ENCODE measurements around the gene STXBP5.
A peak's percentile ranks its signal among the peaks of the same experiment; 100 is the strongest.

The STXBP5 gene

GRCh38 chr6:147299035-147299434, 94.8 kb downstream of the STXBP5 start:
- Mint-ChIP-seq H3K27ac (peak overlapping the region; percentile 37), H3K9me3 (peaks cover 50% of the 10 kb centered on the region)

GRCh38 chr6:147301070-147301469, 96.9 kb downstream of the STXBP5 start:
- no peak overlapping the region for H3K27ac Mint-ChIP-seq
- peaks cover 44% of the 10 kb centered on the region for H3K9me3 Mint-ChIP-seq
- no peak for ATAC-seq
- no peak overlapping the region for H3K4me3 Mint-ChIP-seq
- H3K4me1 Mint-ChIP-seq: peaks cover 19% of the 10 kb centered on the region
- H3K36me3 Mint-ChIP-seq (ENCODE audit: low read depth): peaks cover 78% of the 10 kb centered on the region
- H3K27me3 Mint-ChIP-seq: no peaks in the 10 kb centered on the region
- DNase-seq: no peak

More at GRCh38 chr6:147299035-147299434, 94.8 kb downstream of the STXBP5 start:
- H3K36me3 Mint-ChIP-seq (ENCODE audit: low read depth): peaks cover 81% of the 10 kb centered on the region
- ATAC-seq (no peak), DNase-seq (no peak)
- H3K4me1 Mint-ChIP-seq: peaks cover 19% of the 10 kb centered on the region
- no peaks in the 10 kb centered on the region for H3K27me3 Mint-ChIP-seq
- no peak overlapping the region for H3K4me3 Mint-ChIP-seq

GRCh38 chr6:147304016-147304415, 99.8 kb downstream of the STXBP5 start:
- H3K4me3 Mint-ChIP-seq: no peak overlapping the region
- DNase-seq (no peak), ATAC-seq (no peak)
- no peak overlapping the region for H3K27ac Mint-ChIP-seq
- H3K27me3 Mint-ChIP-seq: no peaks in the 10 kb centered on the region
- peaks cover 1% of the 10 kb centered on the region for H3K4me1 Mint-ChIP-seq
- H3K36me3 Mint-ChIP-seq (ENCODE audit: low read depth): peaks cover 56% of the 10 kb centered on the region
- H3K9me3 Mint-ChIP-seq: peaks cover 19% of the 10 kb centered on the region

GRCh38 chr6:147310521-147310920, 106.3 kb downstream of the STXBP5 start:
- Mint-ChIP-seq H3K36me3 (ENCODE audit: low read depth) (peaks cover 28% of the 10 kb centered on the region), H3K4me3 (no peak overlapping the region)

GRCh38 chr6:147311218-147311617, 107.0 kb downstream of the STXBP5 start:
- H3K36me3 Mint-ChIP-seq (ENCODE audit: low read depth): peaks cover 28% of the 10 kb centered on the region
- no peaks in the 10 kb centered on the region for H3K4me1 Mint-ChIP-seq
- no peak for DNase-seq
- no peaks in the 10 kb centered on the region for H3K27me3 Mint-ChIP-seq
- H3K4me3 Mint-ChIP-seq: no peak overlapping the region
- no peak for ATAC-seq
- no peaks in the 10 kb centered on the region for H3K9me3 Mint-ChIP-seq
- no peak overlapping the region for H3K27ac Mint-ChIP-seq

More at GRCh38 chr6:147310521-147310920, 106.3 kb downstream of the STXBP5 start:
- Mint-ChIP-seq H3K4me1 (no peaks in the 10 kb centered on the region), H3K9me3 (no peaks in the 10 kb centered on the region), H3K27ac (no peak overlapping the region), H3K27me3 (no peaks in the 10 kb centered on the region)
- ATAC-seq (no peak), DNase-seq (no peak)

GRCh38 chr6:147321260-147321659, 117.0 kb downstream of the STXBP5 start:
- ATAC-seq (no peak), DNase-seq (no peak)
- H3K4me3 Mint-ChIP-seq: no peak overlapping the region
- no peaks in the 10 kb centered on the region for H3K9me3 Mint-ChIP-seq
- H3K36me3 Mint-ChIP-seq (ENCODE audit: low read depth): peaks cover 26% of the 10 kb centered on the region
- H3K27ac Mint-ChIP-seq: no peak overlapping the region
- peaks cover 25% of the 10 kb centered on the region for H3K4me1 Mint-ChIP-seq
- no peaks in the 10 kb centered on the region for H3K27me3 Mint-ChIP-seq

GRCh38 chr6:147322299-147323162, 118.3 kb downstream of the STXBP5 start:
- Mint-ChIP-seq H3K36me3 (ENCODE audit: low read depth) (peaks cover 32% of the 10 kb centered on the region), H3K27me3 (no peaks in the 10 kb centered on the region), H3K4me1 (peaks cover 25% of the 10 kb centered on the region), H3K9me3 (no peaks in the 10 kb centered on the region), H3K4me3 (peak overlapping the region; percentile 60), H3K27ac (peak overlapping the region; percentile 88)
- ATAC-seq: peak; percentile 91
- peak; percentile 5 for DNase-seq

- Mint-ChIP-seq H3K27me3 (no peaks in the 10 kb centered on the region), H3K4me1 (peaks cover 23% of the 10 kb centered on the region)
- no peak for ATAC-seq
Observed at GRCh38 chr6:147325557-147325956, 121.3 kb downstream of the STXBP5 start.

GRCh38 chr6:147331401-147331800, 127.2 kb downstream of the STXBP5 start:
- H3K4me1 Mint-ChIP-seq: no peaks in the 10 kb centered on the region
- H3K27me3 Mint-ChIP-seq: no peaks in the 10 kb centered on the region
- DNase-seq: no peak
- ATAC-seq: no peak
- peaks cover 27% of the 10 kb centered on the region for H3K36me3 Mint-ChIP-seq (ENCODE audit: low read depth)
- no peaks in the 10 kb centered on the region for H3K9me3 Mint-ChIP-seq
- H3K4me3 Mint-ChIP-seq: no peak overlapping the region
- H3K27ac Mint-ChIP-seq: no peak overlapping the region

More at GRCh38 chr6:147325557-147325956, 121.3 kb downstream of the STXBP5 start:
- Mint-ChIP-seq H3K9me3 (no peaks in the 10 kb centered on the region), H3K36me3 (ENCODE audit: low read depth) (peaks cover 40% of the 10 kb centered on the region), H3K4me3 (no peak overlapping the region), H3K27ac (no peak overlapping the region)
- no peak for DNase-seq

GRCh38 chr6:147337921-147338320, 133.7 kb downstream of the STXBP5 start:
- no peak for DNase-seq
- Mint-ChIP-seq H3K9me3 (no peaks in the 10 kb centered on the region), H3K4me1 (peaks cover 2% of the 10 kb centered on the region), H3K27me3 (no peaks in the 10 kb centered on the region), H3K4me3 (no peak overlapping the region), H3K27ac (no peak overlapping the region), H3K36me3 (ENCODE audit: low read depth) (peaks cover 20% of the 10 kb centered on the region)
- no peak for ATAC-seq

GRCh38 chr6:147341486-147341885, 137.3 kb downstream of the STXBP5 start:
- Mint-ChIP-seq H3K27me3 (no peaks in the 10 kb centered on the region), H3K27ac (no peak overlapping the region), H3K36me3 (ENCODE audit: low read depth) (peaks cover 29% of the 10 kb centered on the region), H3K4me1 (peaks cover 2% of the 10 kb centered on the region), H3K4me3 (no peak overlapping the region), H3K9me3 (no peaks in the 10 kb centered on the region)
- no peak for ATAC-seq
- DNase-seq: no peak

GRCh38 chr6:147345902-147346301, 141.7 kb downstream of the STXBP5 start:
- ATAC-seq (no peak), DNase-seq (no peak)
- Mint-ChIP-seq H3K27me3 (no peaks in the 10 kb centered on the region), H3K4me3 (no peak overlapping the region), H3K36me3 (ENCODE audit: low read depth) (peaks cover 19% of the 10 kb centered on the region), H3K9me3 (no peaks in the 10 kb centered on the region), H3K4me1 (peaks cover 2% of the 10 kb centered on the region), H3K27ac (no peak overlapping the region)

GRCh38 chr6:147347179-147347881, 143.1 kb downstream of the STXBP5 start:
- Mint-ChIP-seq H3K4me1 (no peaks in the 10 kb centered on the region), H3K4me3 (no peak overlapping the region), H3K36me3 (ENCODE audit: low read depth) (peaks cover 16% of the 10 kb centered on the region), H3K27ac (no peak overlapping the region), H3K9me3 (no peaks in the 10 kb centered on the region), H3K27me3 (no peaks in the 10 kb centered on the region)
- ATAC-seq: no peak
- no peak for DNase-seq

GRCh38 chr6:147347882-147348575, 143.8 kb downstream of the STXBP5 start:
- ATAC-seq: no peak
- H3K36me3 Mint-ChIP-seq (ENCODE audit: low read depth): peaks cover 16% of the 10 kb centered on the region
- H3K27me3 Mint-ChIP-seq: no peaks in the 10 kb centered on the region
- no peak overlapping the region for H3K27ac Mint-ChIP-seq
- no peaks in the 10 kb centered on the region for H3K9me3 Mint-ChIP-seq
- DNase-seq: no peak
- H3K4me1 Mint-ChIP-seq: no peaks in the 10 kb centered on the region
- H3K4me3 Mint-ChIP-seq: no peak overlapping the region

All from activated naive CD8-positive, alpha-beta T cell treated with anti-CD3 and anti-CD28 coated beads, Interleukin-2, amount 50 U/mL, for 24 hours (primary cell).